Esophagus squamous epithelium (tissue), 5 donors: ENCODE measurements around the gene CFAP74. TPM values are rescaled to one million over a fixed set of nuclear protein-coding genes. Genes with fewer than 3 reads are reported as not detected.

Experiments used
- DNase-seq: peaks from one replicate; lab custom pipeline; 2025; lab: John Stamatoyannopoulos, UW
- H3K27ac ChIP-seq, 4 donors: fragments of 200-600 bp; sonication (generic); one replicate each; pipeline ENCODE4 v1.5.1; 2016 to 2019; ENCODE audit warnings: mild to moderate bottlenecking in 1 of 4
- H3K27me3 ChIP-seq, 4 donors: fragments of 200-600 bp; sonication (generic); 1 replicate in 3 of 4; 2 replicates in 1 of 4; pipeline versions ENCODE4 v1.5.1 to v1.6.0; 2017 to 2021; ENCODE audit warnings: antibody characterized with exemption in 1 of 4
- H3K36me3 ChIP-seq, 3 donors: fragments of 200-600 bp; sonication (generic); one replicate each; pipeline ENCODE4 v1.5.1; 2016 to 2019
- H3K4me1 ChIP-seq, 3 donors: fragments of 200-600 bp; sonication (generic); one replicate each; pipeline ENCODE4 v1.5.1; 2017 to 2019
- H3K4me3 ChIP-seq, 4 donors: fragments of 200-600 bp; sonication (generic); 1 replicate in 3 of 4; 2 replicates in 1 of 4; pipeline ENCODE4 v1.5.1; 2016 to 2019; ENCODE audit warnings: mild to moderate bottlenecking in 2 of 4, moderate library complexity in 1 of 4
- H3K9me3 ChIP-seq, 3 donors: fragments of 200-600 bp; sonication (generic); one replicate each; pipeline ENCODE4 v1.5.1; 2016 to 2019
- POLR2A ChIP-seq, 4 donors: fragments of 450-650 bp; IDR thresholded peaks; one replicate each; pipeline ENCODE4 v1.6.1; 2017; ENCODE audit warnings: antibody characterized with exemption in 4 of 4, mild to moderate bottlenecking in 4 of 4, moderate library complexity in 3 of 4
- WGBS, 2 donors: methylation state at CpG; one replicate each; pipeline ENCODE4 v1.1.5; 2018; 5-methylcytosine and 5-hydroxymethylcytosine counted together
- intact Hi-C: fragments of 100-400 bp; cut with DNase I; formaldehyde crosslinking; loops from one replicate; pipeline ENCODE4 v1.15.0; 2022
- total RNA-seq, 4 donors: library from RNA; depleted of rRNA; stranded (reverse); fragments of >200 nt; gene quantifications; one replicate each; pipeline ENCODE4 v1.1.0, GENCODE V29; 2016
- TF ChIP-seq, protein P1 (sequence below), 6 experiments: fragments of 450-650 bp in 4 of 6; fragments of 200-600 bp in 2 of 6; sonication (generic) in 2 of 6; IDR thresholded peaks; one replicate each; pipeline ENCODE4 v1.5.1; 2016 to 2019; ENCODE audit warnings: antibody characterized with exemption in 6 of 6, mild to moderate bottlenecking in 4 of 6, moderate library complexity in 4 of 6
- donor health status: DM: yes; HTN: yes; CAD: no.

The CFAP74 gene
- total RNA-seq, 4 donors from 2014 or later = not detected

DNA sequence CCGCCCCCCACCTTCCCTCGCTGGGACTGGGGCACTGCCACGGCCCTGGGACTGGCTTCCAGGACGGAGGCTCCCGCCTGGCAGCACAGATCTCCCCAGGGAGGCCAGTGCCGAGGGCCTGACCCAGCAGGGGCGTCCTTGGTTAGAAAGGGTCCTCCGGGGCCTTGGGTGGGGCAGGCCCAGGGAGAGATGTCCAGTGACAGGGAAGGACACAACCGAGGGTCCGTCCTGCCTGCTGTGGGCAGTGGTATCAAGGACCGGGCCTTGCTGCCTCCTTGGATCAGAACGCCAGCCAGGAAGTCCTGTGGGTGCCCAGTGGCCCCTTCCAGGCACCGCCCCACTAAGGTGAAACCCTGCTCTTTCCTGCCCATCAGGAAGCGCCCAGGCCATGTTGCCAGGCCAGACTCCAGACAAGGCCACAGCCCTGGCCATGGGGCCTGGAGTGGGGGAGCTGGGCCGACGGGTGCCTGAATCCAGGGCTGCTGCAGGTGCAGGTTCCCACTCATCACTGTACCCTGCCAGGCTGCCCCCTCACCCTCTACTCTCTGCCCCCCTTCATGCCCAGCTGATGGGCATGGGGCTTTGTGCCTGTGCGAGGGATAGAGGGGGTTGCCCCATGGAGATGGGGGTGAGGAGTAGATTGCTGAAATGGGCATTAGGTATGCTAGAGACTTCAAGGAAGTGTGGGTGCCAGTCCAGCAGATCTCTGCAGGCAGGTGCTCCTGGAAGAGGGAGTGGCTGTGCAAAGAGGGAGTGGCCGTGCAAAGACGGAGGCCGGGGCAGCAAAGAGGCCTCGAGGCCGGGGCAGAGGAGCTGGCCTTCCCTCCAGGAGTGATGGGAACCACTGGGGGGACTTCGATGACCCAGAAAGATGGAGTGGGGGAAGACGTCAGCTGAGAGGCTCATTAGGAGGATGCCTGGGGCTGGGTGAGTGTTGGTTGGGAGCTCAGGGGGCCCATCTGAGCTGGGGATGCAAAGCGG lies 44.5 kb upstream of the CFAP74 start:
- no peaks in the 10 kb centered on the region for H3K36me3 ChIP-seq
- WGBS, 2 donors = 57 to 76% methylated on average over 8 of the region's 25 CpGs
- H3K27ac ChIP-seq = no peak overlapping the region
- no peak overlapping the region for H3K4me3 ChIP-seq
- no peaks in the 10 kb centered on the region for H3K9me3 ChIP-seq
- H3K4me1 ChIP-seq = peaks cover 14 to 73% (median 20%) of the 10 kb centered on the region in 3 donors
- H3K27me3 ChIP-seq = peaks cover 0 to 85% (median 2%) of the 10 kb centered on the region in 4 donors
- TF ChIP-seq, protein P1, sequence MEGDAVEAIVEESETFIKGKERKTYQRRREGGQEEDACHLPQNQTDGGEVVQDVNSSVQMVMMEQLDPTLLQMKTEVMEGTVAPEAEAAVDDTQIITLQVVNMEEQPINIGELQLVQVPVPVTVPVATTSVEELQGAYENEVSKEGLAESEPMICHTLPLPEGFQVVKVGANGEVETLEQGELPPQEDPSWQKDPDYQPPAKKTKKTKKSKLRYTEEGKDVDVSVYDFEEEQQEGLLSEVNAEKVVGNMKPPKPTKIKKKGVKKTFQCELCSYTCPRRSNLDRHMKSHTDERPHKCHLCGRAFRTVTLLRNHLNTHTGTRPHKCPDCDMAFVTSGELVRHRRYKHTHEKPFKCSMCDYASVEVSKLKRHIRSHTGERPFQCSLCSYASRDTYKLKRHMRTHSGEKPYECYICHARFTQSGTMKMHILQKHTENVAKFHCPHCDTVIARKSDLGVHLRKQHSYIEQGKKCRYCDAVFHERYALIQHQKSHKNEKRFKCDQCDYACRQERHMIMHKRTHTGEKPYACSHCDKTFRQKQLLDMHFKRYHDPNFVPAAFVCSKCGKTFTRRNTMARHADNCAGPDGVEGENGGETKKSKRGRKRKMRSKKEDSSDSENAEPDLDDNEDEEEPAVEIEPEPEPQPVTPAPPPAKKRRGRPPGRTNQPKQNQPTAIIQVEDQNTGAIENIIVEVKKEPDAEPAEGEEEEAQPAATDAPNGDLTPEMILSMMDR (IDR thresholded peaks at IDR 0.05) = no peak
- TF ChIP-seq POLR2A (IDR thresholded peaks at IDR 0.05) = no peak
- intact Hi-C loops = loop anchor here (5.0 kb wide), 1 partner anchor 86 kb away; no protein-coding TSS in a partner anchor
- no peak for DNase-seq

- H3K9me3 ChIP-seq = no peaks in the 10 kb centered on the region
- H3K36me3 ChIP-seq = no peaks in the 10 kb centered on the region
- peaks cover 0 to 86% (median 2%) of the 10 kb centered on the region in 4 donors for H3K27me3 ChIP-seq
- intact Hi-C loops = loop anchor here (5.0 kb wide), 1 partner anchor 85 kb away; no protein-coding TSS in a partner anchor
- TF ChIP-seq POLR2A (IDR thresholded peaks at IDR 0.05) = no peak
- TF ChIP-seq, protein P1 (IDR thresholded peaks at IDR 0.05) = no peak
- 20 to 76% methylated on average over 4 to 5 of the region's 25 CpGs for WGBS, 2 donors
- H3K4me3 ChIP-seq = no peak overlapping the region
- no peak overlapping the region for H3K27ac ChIP-seq
- no peak for DNase-seq
- peaks cover 14 to 68% (median 20%) of the 10 kb centered on the region in 3 donors for H3K4me1 ChIP-seq
Measured at GRCh38 chr1:2046953-2047748, 43.6 kb upstream of the CFAP74 start.

DNA sequence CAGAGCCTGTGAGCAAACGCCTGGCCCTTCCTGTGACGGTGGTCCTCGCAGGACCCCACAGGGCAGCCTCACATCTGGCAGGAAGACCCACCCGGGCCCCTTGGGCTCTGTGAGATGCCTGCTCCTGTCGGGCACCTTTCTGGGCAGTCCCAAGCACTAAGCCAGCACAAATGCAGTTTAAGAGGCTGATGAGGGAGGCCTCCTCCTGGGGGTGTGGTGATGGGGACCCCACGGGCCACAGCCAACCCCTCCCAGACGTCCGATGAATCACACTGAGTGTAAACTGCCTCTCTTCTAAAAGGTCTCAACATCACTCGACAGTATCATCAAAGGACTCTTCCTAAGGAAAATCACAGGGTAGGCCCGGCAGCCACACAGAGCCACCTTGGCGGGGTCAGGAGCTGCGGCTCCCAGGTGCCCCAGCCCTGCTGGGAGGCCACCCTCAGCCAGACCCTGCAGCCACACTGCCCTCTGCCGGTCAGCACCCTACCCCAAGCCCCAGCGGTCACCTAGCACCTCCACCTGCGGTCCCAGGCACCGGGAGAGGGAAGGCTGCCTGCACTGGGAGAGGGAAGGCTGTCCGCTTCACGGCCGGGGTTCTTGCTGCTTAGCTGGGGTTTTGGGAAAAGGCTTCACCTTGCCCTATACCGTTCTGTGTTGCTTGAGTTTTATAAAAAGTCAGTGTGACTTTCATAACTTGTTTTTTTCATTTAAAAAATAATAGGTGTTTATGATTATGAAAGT lies 42.8 kb upstream of the CFAP74 start:
- H3K9me3 ChIP-seq = no peaks in the 10 kb centered on the region
- peak overlapping the region in 1 of 4 donors; percentile 13 for H3K27ac ChIP-seq
- intact Hi-C loops = loop anchor here (5.0 kb wide), 1 partner anchor 84 kb away; no protein-coding TSS in a partner anchor
- no peak overlapping the region for H3K4me3 ChIP-seq
- H3K4me1 ChIP-seq = peaks cover 14 to 60% (median 20%) of the 10 kb centered on the region in 3 donors
- WGBS, 2 donors = 28 to 34% methylated on average over 4 to 10 of the region's 20 CpGs
- H3K36me3 ChIP-seq = no peaks in the 10 kb centered on the region
- DNase-seq = no peak
- peaks cover 0 to 79% (median 2%) of the 10 kb centered on the region in 4 donors for H3K27me3 ChIP-seq
- no peak for TF ChIP-seq POLR2A (IDR thresholded peaks at IDR 0.05)
- TF ChIP-seq, protein P1 (IDR thresholded peaks at IDR 0.05) = peak; percentile 44 to 66 (median 54)

DNA sequence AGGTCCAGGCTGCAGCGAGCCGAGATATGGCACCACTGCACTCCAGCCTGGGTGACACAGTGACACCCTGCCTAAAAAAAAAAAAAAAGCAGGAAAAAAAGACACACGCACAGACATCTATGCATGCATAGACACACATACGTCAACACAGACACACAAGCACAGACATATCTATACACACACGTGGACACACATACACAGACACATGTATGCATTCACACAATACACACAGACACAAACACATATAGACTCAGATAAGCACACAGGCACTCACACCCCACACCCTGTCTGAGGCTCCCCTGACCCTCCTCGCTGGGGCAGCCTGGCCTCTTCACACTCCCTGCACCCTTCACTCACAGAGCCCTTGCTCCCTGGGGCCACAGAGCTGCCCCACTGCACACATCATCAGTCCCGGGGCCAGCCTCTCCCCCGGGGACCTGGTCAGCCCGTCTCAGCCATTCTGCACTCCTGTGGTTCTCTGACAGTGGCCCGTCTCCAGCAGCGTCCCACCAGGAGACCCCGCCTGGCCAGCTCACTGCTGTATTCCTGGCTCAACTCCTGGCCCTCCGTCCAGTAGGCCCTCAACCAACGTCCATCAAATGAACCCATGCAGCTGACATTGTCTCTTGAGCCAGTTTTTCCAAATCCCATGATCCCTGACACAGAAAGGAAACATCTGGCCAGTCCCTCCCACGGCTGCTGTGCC lies 42.0 kb upstream of the CFAP74 start:
- no peak overlapping the region for H3K27ac ChIP-seq
- 64% methylated on average over 14 to 15 of the region's 15 CpGs for WGBS, 2 donors
- no peaks in the 10 kb centered on the region for H3K9me3 ChIP-seq
- no peaks in the 10 kb centered on the region for H3K36me3 ChIP-seq
- no peak overlapping the region for H3K4me3 ChIP-seq
- peaks cover 14 to 53% (median 20%) of the 10 kb centered on the region in 3 donors for H3K4me1 ChIP-seq
- TF ChIP-seq, protein P1 (IDR thresholded peaks at IDR 0.05) = no peak
- no peak for TF ChIP-seq POLR2A (IDR thresholded peaks at IDR 0.05)
- intact Hi-C loops = loop anchor here (5.0 kb wide), 1 partner anchor 83 kb away; no protein-coding TSS in a partner anchor
- H3K27me3 ChIP-seq = peaks cover 0 to 79% (median 2%) of the 10 kb centered on the region in 4 donors
- no peak for DNase-seq
